Esophagus squamous epithelium (tissue), 5 donors: ENCODE measurements around the gene RAP2A. TPM values are rescaled to one million over a fixed set of nuclear protein-coding genes. Genes with fewer than 3 reads are reported as not detected.
A peak's percentile ranks its signal among the peaks of the same experiment; 100 is the strongest.

Experiments used
- DNase-seq: peaks from one replicate; lab custom pipeline; 2025; lab: John Stamatoyannopoulos, UW
- H3K27ac ChIP-seq, 4 donors: fragments of 200-600 bp; sonication (generic); one replicate each; pipeline ENCODE4 v1.5.1; 2016 to 2019; ENCODE audit warnings: mild to moderate bottlenecking in 1 of 4
- H3K27me3 ChIP-seq, 4 donors: fragments of 200-600 bp; sonication (generic); 1 replicate in 3 of 4; 2 replicates in 1 of 4; pipeline versions ENCODE4 v1.5.1 to v1.6.0; 2017 to 2021; ENCODE audit warnings: antibody characterized with exemption in 1 of 4
- H3K36me3 ChIP-seq, 3 donors: fragments of 200-600 bp; sonication (generic); one replicate each; pipeline ENCODE4 v1.5.1; 2016 to 2019
- H3K4me1 ChIP-seq, 3 donors: fragments of 200-600 bp; sonication (generic); one replicate each; pipeline ENCODE4 v1.5.1; 2017 to 2019
- H3K4me3 ChIP-seq, 4 donors: fragments of 200-600 bp; sonication (generic); 1 replicate in 3 of 4; 2 replicates in 1 of 4; pipeline ENCODE4 v1.5.1; 2016 to 2019; ENCODE audit warnings: mild to moderate bottlenecking in 2 of 4, moderate library complexity in 1 of 4
- H3K9me3 ChIP-seq, 3 donors: fragments of 200-600 bp; sonication (generic); one replicate each; pipeline ENCODE4 v1.5.1; 2016 to 2019
- CTCF ChIP-seq, 6 experiments: fragments of 450-650 bp in 4 of 6; fragments of 200-600 bp in 2 of 6; sonication (generic) in 2 of 6; IDR thresholded peaks; one replicate each; pipeline ENCODE4 v1.5.1; 2016 to 2019; ENCODE audit warnings: antibody characterized with exemption in 6 of 6, mild to moderate bottlenecking in 4 of 6, moderate library complexity in 4 of 6
- POLR2A ChIP-seq, 4 donors: fragments of 450-650 bp; IDR thresholded peaks; one replicate each; pipeline ENCODE4 v1.6.1; 2017; ENCODE audit warnings: antibody characterized with exemption in 4 of 4, mild to moderate bottlenecking in 4 of 4, moderate library complexity in 3 of 4
- WGBS, 2 donors: methylation state at CpG; one replicate each; pipeline ENCODE4 v1.1.5; 2018; 5-methylcytosine and 5-hydroxymethylcytosine counted together
- intact Hi-C: fragments of 100-400 bp; cut with DNase I; formaldehyde crosslinking; loops from one replicate; pipeline ENCODE4 v1.15.0; 2022
- total RNA-seq, 4 donors: library from RNA; depleted of rRNA; stranded (reverse); fragments of >200 nt; gene quantifications; one replicate each; pipeline ENCODE4 v1.1.0, GENCODE V29; 2016
- donor health status: DM: yes; HTN: yes; CAD: no.

RAP2A gene
- total RNA-seq, result 10 to 100 TPM; 20.3 to 29.1 (median 26.7) TPM

- peak; percentile 56 for DNase-seq
- Histone ChIP-seq H3K4me1 (peaks cover 6 to 53% (median 8%) of the 10 kb centered on the region in 3 donors), H3K9me3 (no peaks in the 10 kb centered on the region), H3K4me3 (peak within 1 kb of the TSS; percentile 82 to 94 (median 89)), H3K27me3 (no peaks in the 10 kb centered on the region), H3K36me3 (no peaks in the 10 kb centered on the region), H3K27ac (peak within 1 kb of the TSS; percentile 100)
- TF ChIP-seq CTCF (IDR thresholded peaks at IDR 0.05) (no peak), POLR2A (IDR thresholded peaks at IDR 0.05) (peak in 3 of 4 donors; percentile 39 to 80 (median 74))
- WGBS, 2 donors, result 0% methylated on average over 1 of the region's 94 CpGs; no CpG with 5 or more reads in 1 of the 2 donors
- intact Hi-C loops, result no loop called here
Observed at GRCh38 chr13:97433727-97434396, at the start of gene RAP2A. TSS of gene RAP2A (plus strand) at chr13:97434169. CDS start at chr13:97434471, 302 bp downstream.

GRCh38 chr13:97384371-97384770, 49.6 kb upstream of the RAP2A start:
- no peak for DNase-seq
- no peak overlapping the region for H3K4me3 ChIP-seq
- WGBS, 2 donors, result 71 to 76% methylated on average over 2 of the region's 2 CpGs
- TF ChIP-seq CTCF (IDR thresholded peaks at IDR 0.05) (no peak), POLR2A (IDR thresholded peaks at IDR 0.05) (no peak)
- H3K27ac ChIP-seq, result no peak overlapping the region
- intact Hi-C loops, result no loop called here
- no peaks in the 10 kb centered on the region for H3K9me3 ChIP-seq
- H3K4me1 ChIP-seq, result peaks cover 0 to 12% (median 5%) of the 10 kb centered on the region in 3 donors
- no peaks in the 10 kb centered on the region for H3K27me3 ChIP-seq
- peaks cover 0 to 54% (median 0%) of the 10 kb centered on the region in 3 donors for H3K36me3 ChIP-seq

- no peak overlapping the region for H3K4me3 ChIP-seq
- intact Hi-C loops, result no loop called here
- TF ChIP-seq CTCF (IDR thresholded peaks at IDR 0.05) (no peak), POLR2A (IDR thresholded peaks at IDR 0.05) (no peak)
- peaks cover 0 to 46% (median 0%) of the 10 kb centered on the region in 3 donors for H3K36me3 ChIP-seq
- no peak for DNase-seq
- H3K27me3 ChIP-seq, result no peaks in the 10 kb centered on the region
- H3K27ac ChIP-seq, result no peak overlapping the region
- peaks cover 0 to 12% (median 5%) of the 10 kb centered on the region in 3 donors for H3K4me1 ChIP-seq
- H3K9me3 ChIP-seq, result no peaks in the 10 kb centered on the region
Observed at GRCh38 chr13:97385146-97385545, 48.8 kb upstream of the RAP2A start.

- no peak for DNase-seq
- Histone ChIP-seq H3K27ac (peak overlapping the region in 2 of 4 donors; percentile 61 to 80), H3K27me3 (no peaks in the 10 kb centered on the region), H3K9me3 (no peaks in the 10 kb centered on the region), H3K4me3 (no peak overlapping the region), H3K36me3 (peaks cover 0 to 43% (median 0%) of the 10 kb centered on the region in 3 donors), H3K4me1 (peaks cover 0 to 12% (median 5%) of the 10 kb centered on the region in 3 donors)
- intact Hi-C loops, result no loop called here
- WGBS, 2 donors, result 71 to 87% methylated on average over 3 of the region's 3 CpGs
- TF ChIP-seq POLR2A (IDR thresholded peaks at IDR 0.05), result no peak
- TF ChIP-seq CTCF (IDR thresholded peaks at IDR 0.05), result no peak
Observed at GRCh38 chr13:97385854-97386253, 48.1 kb upstream of the RAP2A start.

GRCh38 chr13:97386801-97387484, 47.0 kb upstream of the RAP2A start:
- H3K4me3 ChIP-seq, result no peak overlapping the region
- H3K9me3 ChIP-seq, result no peaks in the 10 kb centered on the region
- WGBS, 2 donors, result 70 to 76% methylated on average over 3 to 4 of the region's 4 CpGs
- intact Hi-C loops, result no loop called here
- H3K27me3 ChIP-seq, result no peaks in the 10 kb centered on the region
- H3K4me1 ChIP-seq, result peaks cover 0 to 23% (median 5%) of the 10 kb centered on the region in 3 donors
- H3K36me3 ChIP-seq, result peaks cover 0 to 45% (median 0%) of the 10 kb centered on the region in 3 donors
- no peak for DNase-seq
- TF ChIP-seq CTCF (IDR thresholded peaks at IDR 0.05) (no peak), POLR2A (IDR thresholded peaks at IDR 0.05) (no peak)
- peak overlapping the region in 3 of 4 donors; percentile 9 to 80 (median 61) for H3K27ac ChIP-seq
